GM19035 (cell line): Measurements from ENCODE around the gene BAIAP3.

Experiments used
- ATAC-seq: cut with Tn5 transposase; IDR thresholded peaks from one replicate; pipeline ENCODE4 v1.9.1; 2021; ENCODE audit not compliant: unreplicated experiment

Gene BAIAP3

DNA sequence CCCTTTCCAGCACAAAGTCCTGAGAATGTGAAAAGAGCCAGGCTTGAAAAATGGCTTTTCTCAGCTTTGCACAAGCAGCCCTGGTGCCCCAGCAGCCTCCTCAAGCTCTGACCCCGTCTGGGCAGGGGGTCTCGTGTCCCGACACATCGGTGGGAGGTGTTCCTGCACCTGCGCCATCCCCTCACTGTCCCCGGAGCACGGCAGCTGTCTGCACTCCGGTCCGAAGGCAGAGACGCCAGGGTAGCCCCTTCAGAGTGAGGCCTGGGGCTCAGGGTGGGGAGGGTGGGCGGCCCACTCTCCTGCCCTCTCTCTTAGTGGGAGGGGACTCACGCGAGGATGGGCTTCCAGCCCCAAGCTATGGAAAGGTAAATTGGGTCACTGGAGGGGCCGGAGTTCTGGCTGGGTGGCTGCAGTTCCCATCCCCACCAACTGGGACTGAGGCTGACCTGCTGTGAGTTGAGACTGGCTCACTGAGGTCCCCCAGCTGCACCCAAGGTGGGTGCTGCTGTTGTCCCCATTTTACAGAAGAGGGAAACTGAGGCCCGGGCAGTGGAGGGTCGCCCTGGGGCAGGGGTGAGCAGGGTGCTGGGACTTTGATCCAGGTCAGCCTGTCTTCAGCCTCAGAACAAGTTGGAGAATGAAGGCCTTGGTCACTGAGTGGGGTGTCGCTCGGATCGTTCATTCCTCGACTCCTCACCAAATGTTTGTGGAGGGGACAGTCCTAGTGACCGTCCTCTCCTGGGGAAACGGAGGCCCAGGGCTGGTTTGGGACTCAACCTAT lies 2.3 kb upstream of the BAIAP3 start:
- no peak for ATAC-seq

GRCh38 chr16:1331712-1332617 lies 1.5 kb upstream of the BAIAP3 start:
- peak; percentile 69 for ATAC-seq

DNA sequence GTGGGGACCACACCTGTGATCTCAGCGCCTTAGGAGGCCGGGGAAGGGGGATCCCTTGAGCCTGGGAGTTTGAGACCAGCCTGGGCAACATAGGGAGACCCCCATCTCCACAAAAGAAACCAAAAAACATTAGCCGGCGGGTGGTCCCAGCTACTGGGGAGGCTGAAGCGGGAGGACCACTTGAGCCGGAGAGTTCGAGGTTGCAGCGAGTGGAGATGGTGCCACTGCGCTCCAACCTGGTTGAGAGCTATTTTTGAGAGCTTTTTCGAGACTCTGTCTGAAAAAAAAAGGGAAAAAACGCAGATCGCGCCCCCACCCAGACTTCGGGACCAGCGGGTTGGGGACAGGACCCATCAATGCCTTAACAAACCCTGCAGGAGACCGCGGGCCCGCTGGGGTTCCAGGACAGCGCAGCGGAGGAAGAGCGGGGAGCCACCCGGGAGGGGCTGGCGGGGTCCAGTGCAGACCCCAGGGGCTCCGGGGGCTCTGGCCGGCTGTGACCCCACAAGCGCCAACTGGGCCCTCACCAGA lies 762 bp upstream of the BAIAP3 start:
- no peak for ATAC-seq

DNA sequence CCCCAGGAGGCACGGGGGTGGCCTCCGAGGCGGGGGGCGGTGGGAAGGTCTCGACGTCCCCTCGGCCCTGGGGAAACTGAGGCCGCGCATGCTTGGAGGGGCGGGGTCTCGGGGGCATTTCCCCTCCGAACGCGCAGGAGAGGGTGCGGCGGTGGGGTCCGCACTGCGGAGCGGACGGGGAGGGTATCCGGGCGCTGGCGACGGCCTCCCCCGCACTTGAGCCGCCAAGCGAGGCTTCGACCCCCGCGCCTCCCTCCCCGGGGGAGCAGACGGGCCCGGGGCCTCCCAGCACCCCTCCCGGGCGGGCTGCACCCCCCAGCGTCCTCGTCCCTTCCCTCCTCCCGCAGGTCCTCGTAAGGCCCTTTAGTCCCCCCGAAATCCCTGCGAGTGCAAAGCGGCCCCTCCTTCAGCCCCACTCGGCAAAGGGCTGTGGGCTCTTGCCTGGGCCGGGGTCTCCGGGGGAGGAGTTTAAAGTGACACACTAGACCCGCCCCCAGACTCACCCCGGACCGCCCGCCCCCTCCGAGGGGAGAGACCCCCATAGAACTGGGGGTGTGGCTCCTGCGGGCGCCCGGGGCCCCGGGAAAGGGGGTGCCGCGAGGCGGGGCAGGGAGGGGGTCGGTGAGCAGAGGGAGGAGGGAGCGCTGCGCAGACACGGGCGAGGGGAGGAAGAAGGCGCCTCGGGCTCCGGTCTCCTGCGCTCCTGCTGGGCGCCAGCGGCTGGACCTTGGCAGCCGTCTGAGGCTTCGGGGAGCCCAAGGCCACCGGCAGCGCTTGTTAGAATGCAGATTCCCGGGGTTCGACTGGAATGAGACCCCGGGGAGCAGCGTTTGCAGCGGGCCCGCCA lies 632 bp downstream of the BAIAP3 start:
- ATAC-seq: no peak

DNA sequence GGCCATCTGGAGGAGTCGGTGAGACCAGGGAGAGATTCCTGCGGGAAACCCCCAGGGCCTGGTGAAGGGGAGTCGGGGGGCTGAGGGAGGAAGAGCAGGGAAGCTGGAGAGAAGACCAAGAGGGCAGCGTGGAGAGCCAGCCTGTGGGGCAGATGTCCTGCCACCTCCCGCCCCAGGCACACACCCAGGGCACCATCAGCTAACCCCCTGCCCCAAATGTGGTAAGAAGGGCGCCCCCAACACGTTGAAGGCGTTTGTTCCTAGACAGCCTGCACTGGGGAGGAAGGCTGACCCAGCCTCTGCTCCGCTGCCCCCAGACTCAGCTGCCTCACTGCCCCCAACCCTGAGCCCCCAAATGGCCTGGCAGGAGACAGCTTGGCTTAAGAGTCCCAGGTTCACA lies 1.3 kb downstream of the BAIAP3 start:
- no peak for ATAC-seq

DNA sequence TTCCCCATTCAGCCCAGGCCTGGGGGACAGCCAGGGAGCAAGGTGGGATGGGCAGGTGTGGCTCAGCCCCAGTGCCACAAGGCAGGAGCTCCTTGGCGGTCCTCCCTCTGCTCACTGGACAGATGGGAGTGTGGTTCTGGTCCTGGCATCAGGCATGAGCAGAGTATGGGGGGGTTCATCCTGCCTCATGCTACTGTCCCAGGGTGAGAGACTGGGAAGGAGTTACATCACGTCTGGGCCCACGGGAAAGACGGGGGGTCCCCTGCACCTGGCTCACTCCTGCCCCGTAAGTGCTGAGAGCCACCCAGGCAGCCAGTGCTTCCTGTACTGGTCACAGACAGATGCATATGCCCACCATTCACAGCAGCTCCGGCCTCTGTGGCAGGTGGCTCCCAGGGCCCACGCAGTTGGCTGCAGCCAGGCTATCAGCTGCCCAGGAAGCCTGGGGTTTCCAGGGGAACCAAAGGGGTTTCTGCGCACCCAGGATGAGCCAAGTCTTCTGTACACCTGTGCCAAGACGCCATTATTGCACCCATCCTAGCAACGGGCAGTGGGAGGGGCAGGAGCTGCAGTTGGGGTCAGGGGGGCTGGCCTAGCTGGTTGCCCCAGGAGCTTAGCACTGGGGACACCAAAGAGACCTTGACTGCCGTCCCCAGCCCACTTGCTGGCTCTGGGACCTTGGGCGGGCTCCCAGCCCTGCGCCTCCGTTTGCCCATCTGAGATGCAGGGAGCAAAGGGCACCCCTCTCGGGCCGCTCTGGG lies 1.9 kb downstream of the BAIAP3 start:
- ATAC-seq: no peak

GRCh38 chr16:1335996-1336395 lies 2.6 kb downstream of the BAIAP3 start:
- no peak for ATAC-seq

GRCh38 chr16:1336619-1337018 lies 3.2 kb downstream of the BAIAP3 start:
- no peak for ATAC-seq

- ATAC-seq: no peak
Measured at GRCh38 chr16:1337486-1337885, 4.0 kb downstream of the BAIAP3 start.

DNA sequence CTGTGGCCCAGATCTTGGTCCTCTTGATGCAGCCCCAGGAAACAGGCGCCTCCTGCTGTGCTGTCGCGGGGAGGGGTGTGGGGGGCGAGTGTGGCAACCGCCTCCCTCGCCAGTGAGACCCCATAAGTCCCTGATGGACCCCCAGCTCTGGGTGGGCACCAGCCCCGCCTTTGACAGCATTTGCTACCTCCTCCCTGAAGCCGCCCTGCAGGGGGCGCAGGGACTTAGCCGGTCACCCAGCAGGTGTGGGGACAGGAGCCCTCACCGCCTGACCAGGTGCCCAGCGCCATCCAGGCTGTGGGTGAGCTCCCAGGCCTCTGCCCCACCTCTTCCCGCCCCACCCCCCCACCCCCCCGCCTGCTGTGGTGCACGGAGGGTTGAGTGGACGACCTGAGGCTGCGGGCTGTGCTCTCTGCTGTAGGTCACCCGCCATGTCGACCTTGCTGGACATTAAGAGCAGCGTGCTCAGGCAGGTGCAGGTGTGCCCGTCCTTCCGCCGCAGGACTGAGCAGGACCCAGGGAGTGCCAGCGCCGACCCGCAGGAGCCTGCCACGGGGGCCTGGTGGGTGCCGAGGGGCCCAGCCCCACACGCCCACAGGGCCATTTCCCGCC lies 4.8 kb downstream of the BAIAP3 start:
- ATAC-seq: no peak

GRCh38 chr16:1338855-1339675 lies 5.6 kb downstream of the BAIAP3 start:
- no peak for ATAC-seq

- ATAC-seq: no peak
Measured at GRCh38 chr16:1340730-1341494, 7.5 kb downstream of the BAIAP3 start.

GRCh38 chr16:1341495-1342420 lies 8.3 kb downstream of the BAIAP3 start:
- ATAC-seq: no peak

DNA sequence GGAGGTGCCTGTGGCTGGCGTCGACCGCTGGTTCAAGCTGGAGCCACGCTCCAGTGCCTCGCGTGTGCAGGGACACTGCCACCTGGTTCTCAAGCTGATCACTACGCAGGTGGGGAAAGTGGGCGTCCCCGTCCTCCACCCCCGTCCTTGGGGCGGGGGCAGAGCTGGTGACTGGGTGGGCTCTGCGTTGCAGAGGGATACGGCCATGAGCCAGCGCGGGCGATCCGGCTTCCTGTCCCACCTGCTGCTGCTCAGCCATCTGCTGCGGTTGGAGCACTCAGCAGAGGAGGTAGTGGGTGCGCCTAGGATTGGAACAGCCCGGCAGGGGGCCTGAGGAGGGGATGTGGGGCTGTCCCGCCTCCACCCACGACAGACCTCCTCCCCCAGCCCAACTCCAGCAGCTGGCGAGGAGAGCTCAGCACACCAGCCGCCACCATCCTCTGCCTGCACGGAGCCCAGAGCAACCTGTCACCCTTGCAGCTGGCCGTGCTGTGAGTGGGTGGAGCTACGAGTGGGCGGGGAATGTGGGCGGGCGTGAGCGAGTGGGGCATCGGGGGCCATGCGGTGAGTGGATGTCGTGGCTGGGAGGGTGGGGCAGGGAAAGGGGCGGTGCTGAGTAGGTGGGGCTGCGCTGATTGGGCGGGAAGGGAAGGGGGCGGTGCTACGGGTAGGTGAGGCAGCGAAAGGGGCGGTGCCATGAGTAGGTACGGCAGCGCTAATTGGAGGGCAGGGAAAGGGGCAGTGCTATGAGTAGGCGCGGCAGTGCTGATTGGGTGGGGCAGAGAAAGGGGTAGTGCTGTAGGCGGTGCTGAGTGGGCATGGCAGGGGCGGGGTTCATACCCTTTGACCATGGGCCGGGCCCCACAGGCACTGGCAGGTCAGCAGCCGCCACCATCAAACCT lies 9.3 kb downstream of the BAIAP3 start:
- ATAC-seq: peak; percentile 91

DNA sequence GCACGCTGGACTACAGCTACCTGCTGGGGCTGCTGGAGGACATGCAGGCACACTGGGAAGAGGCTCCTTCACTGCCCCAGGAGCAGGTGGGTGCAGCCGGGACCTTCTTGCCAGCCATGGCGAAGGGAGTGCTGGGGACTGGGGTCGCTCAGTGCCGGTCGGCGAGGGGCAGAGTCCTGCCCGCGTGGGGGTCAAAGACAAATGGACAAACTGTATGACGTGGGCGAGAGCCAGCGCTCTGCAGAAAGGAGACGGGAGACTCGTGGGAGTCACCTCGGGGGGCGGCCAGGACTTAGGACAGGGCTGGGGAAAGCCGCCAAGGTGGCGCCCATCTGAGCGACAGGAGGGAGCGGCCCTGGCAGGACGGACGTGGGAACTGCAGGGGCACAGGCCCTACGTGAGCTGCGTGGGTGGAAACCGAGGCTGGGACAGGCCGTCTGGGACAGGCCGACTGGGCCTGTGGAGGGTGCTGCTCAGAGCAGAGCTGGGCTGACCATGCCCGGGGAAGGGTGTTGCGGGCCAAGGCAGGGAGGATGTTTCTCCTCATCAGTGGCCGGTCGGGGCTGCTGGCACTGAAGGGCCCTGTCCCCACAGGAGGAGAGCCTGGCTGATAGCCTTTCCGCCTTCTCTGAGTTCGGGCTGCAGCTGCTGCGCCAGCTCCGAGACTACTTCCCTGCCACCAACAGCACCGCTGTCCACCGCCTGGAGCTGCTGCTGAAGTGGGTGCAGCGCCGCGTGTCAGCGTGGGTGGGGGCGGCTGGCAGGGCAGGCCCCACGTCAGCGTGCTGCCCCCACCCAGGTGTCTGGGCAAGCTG lies 10.2 kb downstream of the BAIAP3 start:
- ATAC-seq: no peak
